Measurements from ENCODE around the gene SSBP3.

SSBP3 gene

GRCh38 chr1:54347955-54348699 lies 58.1 kb downstream of the SSBP3 start:
- TF ChIP-seq SIN3A (IDR thresholded peaks at IDR 0.05; ENCODE audit: borderline replicate concordance, insufficient read depth, low read length) (no peak), TAF1 (IDR thresholded peaks at IDR 0.05; ENCODE audit: borderline replicate concordance, insufficient read depth, low read length) (no peak), POLR2AphosphoS5 (IDR thresholded peaks at IDR 0.05; ENCODE audit: low read depth, low read length) (no peak), FOXP2 (optimal IDR thresholded peaks at IDR 0.05; ENCODE audit: borderline replicate concordance, extremely low read depth, extremely low read length, insufficient read depth) (no peak)
- TF ChIP-seq, protein P1, sequence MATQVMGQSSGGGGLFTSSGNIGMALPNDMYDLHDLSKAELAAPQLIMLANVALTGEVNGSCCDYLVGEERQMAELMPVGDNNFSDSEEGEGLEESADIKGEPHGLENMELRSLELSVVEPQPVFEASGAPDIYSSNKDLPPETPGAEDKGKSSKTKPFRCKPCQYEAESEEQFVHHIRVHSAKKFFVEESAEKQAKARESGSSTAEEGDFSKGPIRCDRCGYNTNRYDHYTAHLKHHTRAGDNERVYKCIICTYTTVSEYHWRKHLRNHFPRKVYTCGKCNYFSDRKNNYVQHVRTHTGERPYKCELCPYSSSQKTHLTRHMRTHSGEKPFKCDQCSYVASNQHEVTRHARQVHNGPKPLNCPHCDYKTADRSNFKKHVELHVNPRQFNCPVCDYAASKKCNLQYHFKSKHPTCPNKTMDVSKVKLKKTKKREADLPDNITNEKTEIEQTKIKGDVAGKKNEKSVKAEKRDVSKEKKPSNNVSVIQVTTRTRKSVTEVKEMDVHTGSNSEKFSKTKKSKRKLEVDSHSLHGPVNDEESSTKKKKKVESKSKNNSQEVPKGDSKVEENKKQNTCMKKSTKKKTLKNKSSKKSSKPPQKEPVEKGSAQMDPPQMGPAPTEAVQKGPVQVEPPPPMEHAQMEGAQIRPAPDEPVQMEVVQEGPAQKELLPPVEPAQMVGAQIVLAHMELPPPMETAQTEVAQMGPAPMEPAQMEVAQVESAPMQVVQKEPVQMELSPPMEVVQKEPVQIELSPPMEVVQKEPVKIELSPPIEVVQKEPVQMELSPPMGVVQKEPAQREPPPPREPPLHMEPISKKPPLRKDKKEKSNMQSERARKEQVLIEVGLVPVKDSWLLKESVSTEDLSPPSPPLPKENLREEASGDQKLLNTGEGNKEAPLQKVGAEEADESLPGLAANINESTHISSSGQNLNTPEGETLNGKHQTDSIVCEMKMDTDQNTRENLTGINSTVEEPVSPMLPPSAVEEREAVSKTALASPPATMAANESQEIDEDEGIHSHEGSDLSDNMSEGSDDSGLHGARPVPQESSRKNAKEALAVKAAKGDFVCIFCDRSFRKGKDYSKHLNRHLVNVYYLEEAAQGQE (IDR thresholded peaks at IDR 0.05; ENCODE audit: insufficient read depth in 1 of 2, low read depth in 2 of 2, low read length in 2 of 2) = no peak

DNA sequence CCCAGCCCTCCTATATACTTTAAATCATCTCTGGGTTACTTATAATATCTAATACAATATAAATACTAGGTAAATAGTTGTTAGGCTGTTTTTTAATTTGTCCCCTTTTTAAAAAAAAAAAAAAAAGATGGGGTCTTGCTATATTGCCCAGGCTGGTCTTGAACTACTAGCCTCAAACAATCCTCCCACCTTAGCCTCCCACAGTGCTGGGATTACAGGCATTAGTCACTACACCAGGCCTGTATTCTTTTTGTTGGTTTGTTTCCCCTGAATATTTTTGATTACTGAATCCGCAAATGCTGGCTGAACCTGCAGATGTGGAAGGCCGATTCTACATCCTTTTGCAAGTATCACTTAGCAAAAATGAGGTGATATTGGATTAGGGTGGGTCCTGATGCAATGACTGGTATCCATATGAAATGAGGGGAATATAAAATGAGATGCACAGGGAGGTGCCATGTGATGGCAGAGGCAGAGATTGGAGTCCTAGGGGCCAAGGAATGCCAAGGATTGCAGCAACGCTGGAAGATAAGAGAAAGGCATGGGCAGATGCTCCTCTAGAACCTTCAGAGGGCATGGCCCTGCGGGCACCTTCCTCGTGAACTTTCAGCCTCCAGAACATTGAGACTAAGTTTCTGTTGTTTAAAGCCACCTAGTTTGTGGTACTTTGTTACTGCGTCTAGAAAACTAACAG lies 58.8 kb downstream of the SSBP3 start:
- TF ChIP-seq SIN3A (IDR thresholded peaks at IDR 0.05; ENCODE audit: borderline replicate concordance, insufficient read depth, low read length) (no peak), FOXP2 (optimal IDR thresholded peaks at IDR 0.05; ENCODE audit: borderline replicate concordance, extremely low read depth, extremely low read length, insufficient read depth) (no peak), POLR2AphosphoS5 (IDR thresholded peaks at IDR 0.05; ENCODE audit: low read depth, low read length) (no peak)

DNA sequence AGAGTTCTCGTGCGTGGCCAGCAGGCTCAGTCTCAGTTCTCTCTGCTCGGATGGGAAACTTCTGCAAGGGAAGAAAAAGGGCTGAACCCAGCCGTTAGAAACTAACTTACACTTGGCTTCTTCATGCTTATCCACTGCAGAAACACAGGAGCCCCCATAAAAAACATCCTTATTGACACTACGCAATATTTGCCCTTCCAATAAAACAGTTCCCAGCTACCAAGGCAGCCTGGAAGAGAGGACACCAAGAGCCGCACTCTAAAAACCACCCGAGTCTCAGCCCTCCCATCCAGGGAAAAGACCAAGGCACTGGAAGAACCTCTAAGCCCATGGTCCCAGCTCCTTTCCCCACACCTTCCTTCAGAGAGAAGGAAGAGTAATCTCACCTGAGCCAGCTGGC lies 61.1 kb downstream of the SSBP3 start:
- no peak for TF ChIP-seq POLR2AphosphoS5 (IDR thresholded peaks at IDR 0.05; ENCODE audit: low read depth, low read length)
- TF ChIP-seq TAF1 (IDR thresholded peaks at IDR 0.05; ENCODE audit: borderline replicate concordance, insufficient read depth, low read length) = no peak
- no peak for TF ChIP-seq FOXP2 (optimal IDR thresholded peaks at IDR 0.05; ENCODE audit: borderline replicate concordance, extremely low read depth, extremely low read length, insufficient read depth)
- no peak for TF ChIP-seq SIN3A (IDR thresholded peaks at IDR 0.05; ENCODE audit: borderline replicate concordance, insufficient read depth, low read length)
- TF ChIP-seq, protein P1 (IDR thresholded peaks at IDR 0.05; ENCODE audit: insufficient read depth in 1 of 2, low read depth in 2 of 2, low read length in 2 of 2) = no peak

DNA sequence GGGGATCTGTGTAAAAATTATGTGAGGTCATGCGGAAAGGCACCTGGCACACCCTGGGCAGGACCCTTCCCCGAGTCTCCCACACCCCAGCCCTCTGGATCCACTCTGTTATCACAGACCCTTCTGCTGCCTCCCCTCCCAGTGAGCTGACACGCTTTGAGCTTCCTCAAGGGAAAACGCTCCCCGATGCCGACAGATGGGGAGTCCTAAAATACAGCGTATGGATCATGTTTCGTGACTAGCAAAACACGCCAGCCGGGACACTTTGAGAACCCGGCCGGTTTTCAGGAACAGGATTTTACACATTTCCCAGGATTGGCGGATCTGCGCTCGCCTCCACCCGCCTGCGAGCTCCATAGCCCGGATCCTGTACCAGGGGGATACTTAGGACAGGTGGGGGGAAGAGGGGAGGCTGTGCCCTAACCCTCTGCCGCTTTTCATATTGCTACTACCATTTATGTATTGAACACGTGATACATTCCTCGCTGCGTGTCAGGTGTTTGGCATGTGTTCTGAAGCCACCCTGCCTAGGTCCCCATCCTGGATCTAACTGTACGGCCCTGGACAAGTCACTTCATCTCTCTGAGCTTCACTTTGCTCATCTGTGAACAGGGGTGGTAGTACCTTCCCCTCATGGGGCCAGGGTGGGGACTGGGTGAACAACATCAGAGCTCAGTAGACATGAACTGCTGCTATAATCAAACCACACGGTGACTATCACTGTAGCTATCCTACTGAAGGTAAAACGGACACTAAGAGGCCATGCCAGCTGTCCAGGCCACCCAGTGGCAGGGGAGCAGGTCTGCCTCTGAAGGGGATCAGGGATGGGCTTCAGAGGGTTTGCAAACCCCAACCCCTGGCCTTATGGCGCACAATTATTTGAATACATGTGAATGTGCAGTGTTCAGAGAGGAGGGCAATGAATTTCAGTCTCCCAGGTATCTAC lies 63.2 kb downstream of the SSBP3 start:
- no peak for TF ChIP-seq SIN3A (IDR thresholded peaks at IDR 0.05; ENCODE audit: borderline replicate concordance, insufficient read depth, low read length)
- no peak for TF ChIP-seq POLR2AphosphoS5 (IDR thresholded peaks at IDR 0.05; ENCODE audit: low read depth, low read length)
- TF ChIP-seq TAF1 (IDR thresholded peaks at IDR 0.05; ENCODE audit: borderline replicate concordance, insufficient read depth, low read length) = no peak
- no peak for TF ChIP-seq FOXP2 (optimal IDR thresholded peaks at IDR 0.05; ENCODE audit: borderline replicate concordance, extremely low read depth, extremely low read length, insufficient read depth)
- TF ChIP-seq, protein P1 (IDR thresholded peaks at IDR 0.05; ENCODE audit: insufficient read depth in 1 of 2, low read depth in 2 of 2, low read length in 2 of 2) = no peak

- TF ChIP-seq, protein P1 (IDR thresholded peaks at IDR 0.05; ENCODE audit: insufficient read depth in 1 of 2, low read depth in 2 of 2, low read length in 2 of 2) = no peak
- TF ChIP-seq SIN3A (IDR thresholded peaks at IDR 0.05; ENCODE audit: borderline replicate concordance, insufficient read depth, low read length) = no peak
- no peak for TF ChIP-seq POLR2AphosphoS5 (IDR thresholded peaks at IDR 0.05; ENCODE audit: low read depth, low read length)
- no peak for TF ChIP-seq TAF1 (IDR thresholded peaks at IDR 0.05; ENCODE audit: borderline replicate concordance, insufficient read depth, low read length)
- TF ChIP-seq FOXP2 (optimal IDR thresholded peaks at IDR 0.05; ENCODE audit: borderline replicate concordance, extremely low read depth, extremely low read length, insufficient read depth) = no peak
Observed at GRCh38 chr1:54342288-54342687, 63.9 kb downstream of the SSBP3 start.

Measured in PFSK-1 (cell line).